Loucy (cell line): ENCODE data around the gene FAM90A1.
"Not testable (repeated sequence)": the region's sequence is repeated elsewhere in the genome, so short reads cannot be mapped to it uniquely, and the experiment has no call there.

Experiments used
- H2AFZ ChIP-seq: fragments of 200-600 bp; sonication (generic); 2 replicates; pipeline ENCODE4 v1.6.0; 2016; ENCODE audit warnings: antibody characterized with exemption, mild to moderate bottlenecking, low read length, moderate library complexity
- H3F3A ChIP-seq: fragments of 200-600 bp; 2 replicates; pipeline ENCODE4 v1.6.0; 2016; ENCODE audit warnings: antibody characterized with exemption, low read depth, mild to moderate bottlenecking
- H3K27me3 ChIP-seq: fragments of 200-600 bp; sonication (generic); 2 replicates; pipeline ENCODE4 v1.6.1; 2014; ENCODE audit warnings: low read length, mild to moderate bottlenecking; ENCODE audit not compliant: insufficient read depth, poor library complexity, severe bottlenecking
- H3K36me3 ChIP-seq: fragments of 200-600 bp; sonication (generic); 2 replicates; pipeline ENCODE4 v1.6.1; 2016; ENCODE audit warnings: low read length; ENCODE audit not compliant: insufficient read depth
- H3K4me1 ChIP-seq: fragments of 200-600 bp; sonication (generic); 2 replicates; pipeline ENCODE4 v1.5.1; 2014; ENCODE audit warnings: low read length, mild to moderate bottlenecking; ENCODE audit not compliant: insufficient read depth, poor library complexity, severe bottlenecking
- H3K4me2 ChIP-seq: fragments of 200-600 bp; sonication (generic); 2 replicates; pipeline ENCODE4 v1.6.0; 2014; ENCODE audit warnings: antibody characterized with exemption, low read length, low read depth, mild to moderate bottlenecking; ENCODE audit not compliant: poor library complexity, severe bottlenecking
- H3K4me3 ChIP-seq: fragments of 200-600 bp; sonication (generic); 2 replicates; pipeline ENCODE4 v1.5.1; 2014; ENCODE audit warnings: low read length, mild to moderate bottlenecking, mixed read lengths; ENCODE audit not compliant: poor library complexity, severe bottlenecking
- H3K79me2 ChIP-seq: fragments of 200-600 bp; sonication (generic); 2 replicates; pipeline ENCODE4 v1.6.1; 2014; ENCODE audit warnings: low read length; ENCODE audit not compliant: insufficient read depth
- H3K9ac ChIP-seq: fragments of 200-600 bp; sonication (generic); 2 replicates; pipeline ENCODE4 v1.6.0; 2014; ENCODE audit warnings: mild to moderate bottlenecking, low read depth, low read length, moderate library complexity; ENCODE audit not compliant: poor library complexity, severe bottlenecking
- H3K9me2 ChIP-seq: fragments of 200-600 bp; sonication (generic); replicated peaks from 2 replicates; pipeline ENCODE4 v1.6.1; 2016; ENCODE audit warnings: low read depth, low read length, mixed read lengths
- H3K9me3 ChIP-seq: fragments of 200-600 bp; sonication (generic); 2 replicates; pipeline ENCODE4 v1.6.1; 2014; ENCODE audit warnings: mild to moderate bottlenecking, antibody characterized with exemption, low read length, low read depth; ENCODE audit not compliant: insufficient read depth
- H4K20me1 ChIP-seq: fragments of 200-600 bp; sonication (generic); 2 replicates; pipeline ENCODE4 v1.6.0; 2014; ENCODE audit warnings: antibody characterized with exemption, low read length, mild to moderate bottlenecking; ENCODE audit not compliant: insufficient read depth, poor library complexity, severe bottlenecking

The FAM90A1 gene

DNA sequence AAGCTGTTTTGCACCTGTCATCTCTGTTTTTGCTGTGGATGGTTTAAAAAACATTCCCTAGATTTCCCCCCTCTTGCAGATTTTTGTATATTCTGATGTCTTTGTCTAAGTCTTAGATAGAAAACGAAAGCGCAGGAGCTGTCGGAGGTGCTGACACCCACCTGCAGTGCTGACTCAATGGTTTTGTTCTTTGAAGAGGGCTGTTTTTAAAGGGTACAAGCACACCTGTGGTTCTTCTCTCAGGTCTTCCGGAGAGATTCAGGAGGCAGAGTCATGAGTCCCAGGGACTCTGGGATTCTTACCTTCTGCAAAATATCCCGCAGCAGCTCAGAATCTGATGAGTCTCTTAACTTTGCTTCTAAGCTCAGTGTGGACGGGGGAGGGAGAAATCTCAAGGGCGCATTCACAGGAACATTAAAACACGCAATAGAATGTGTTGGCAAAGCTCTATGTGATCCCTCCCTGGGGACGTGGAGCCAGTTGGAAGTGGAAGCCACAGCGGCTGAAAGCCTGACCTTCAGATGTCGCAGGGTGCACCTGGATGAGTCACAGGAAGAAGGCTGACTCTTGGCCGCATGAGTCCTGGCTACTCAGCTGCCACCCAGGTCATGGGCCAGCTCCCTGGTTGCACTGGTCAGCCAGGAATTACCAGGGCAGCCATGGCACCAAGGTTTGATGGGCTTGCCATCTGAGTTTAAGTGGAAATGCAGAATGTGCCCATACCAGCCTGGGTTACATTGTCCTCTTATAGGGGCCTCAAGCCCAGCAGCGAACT, 13.1 kb upstream of the FAM90A1 start:
- H3F3A ChIP-seq, H3K9ac ChIP-seq, H3K4me3 ChIP-seq, H3K4me1 ChIP-seq, H3K27me3 ChIP-seq, H3K36me3 ChIP-seq, H2AFZ ChIP-seq, H3K79me2 ChIP-seq, H3K9me2 ChIP-seq, H3K4me2 ChIP-seq, H4K20me1 ChIP-seq, H3K9me3 ChIP-seq: not testable (repeated sequence)

DNA sequence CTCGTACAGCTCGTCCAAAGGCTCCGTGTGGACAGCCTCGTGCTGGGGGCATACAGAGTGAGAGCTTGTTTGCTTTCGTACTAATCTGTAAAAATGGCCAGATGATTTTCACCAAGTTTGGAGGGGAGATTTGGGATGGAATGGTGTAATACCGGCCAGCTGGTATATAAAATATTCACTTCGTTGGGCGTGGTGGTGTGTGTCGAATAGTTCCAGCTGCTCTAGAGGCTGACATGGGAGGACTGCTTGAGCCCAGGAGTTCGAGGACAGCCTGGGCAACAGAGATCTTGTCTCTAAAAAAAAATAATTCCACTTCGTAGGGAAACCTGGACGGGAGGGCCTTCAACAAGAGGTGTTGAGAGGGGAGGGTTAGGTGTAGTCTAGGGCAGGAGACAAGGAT, 9.6 kb upstream of the FAM90A1 start:
- H2AFZ ChIP-seq, H3K27me3 ChIP-seq, H3K9me2 ChIP-seq, H3K9ac ChIP-seq, H3K4me2 ChIP-seq, H3K4me1 ChIP-seq, H3K79me2 ChIP-seq, H3F3A ChIP-seq, H3K36me3 ChIP-seq, H3K9me3 ChIP-seq, H3K4me3 ChIP-seq, H4K20me1 ChIP-seq: not testable (repeated sequence)

DNA sequence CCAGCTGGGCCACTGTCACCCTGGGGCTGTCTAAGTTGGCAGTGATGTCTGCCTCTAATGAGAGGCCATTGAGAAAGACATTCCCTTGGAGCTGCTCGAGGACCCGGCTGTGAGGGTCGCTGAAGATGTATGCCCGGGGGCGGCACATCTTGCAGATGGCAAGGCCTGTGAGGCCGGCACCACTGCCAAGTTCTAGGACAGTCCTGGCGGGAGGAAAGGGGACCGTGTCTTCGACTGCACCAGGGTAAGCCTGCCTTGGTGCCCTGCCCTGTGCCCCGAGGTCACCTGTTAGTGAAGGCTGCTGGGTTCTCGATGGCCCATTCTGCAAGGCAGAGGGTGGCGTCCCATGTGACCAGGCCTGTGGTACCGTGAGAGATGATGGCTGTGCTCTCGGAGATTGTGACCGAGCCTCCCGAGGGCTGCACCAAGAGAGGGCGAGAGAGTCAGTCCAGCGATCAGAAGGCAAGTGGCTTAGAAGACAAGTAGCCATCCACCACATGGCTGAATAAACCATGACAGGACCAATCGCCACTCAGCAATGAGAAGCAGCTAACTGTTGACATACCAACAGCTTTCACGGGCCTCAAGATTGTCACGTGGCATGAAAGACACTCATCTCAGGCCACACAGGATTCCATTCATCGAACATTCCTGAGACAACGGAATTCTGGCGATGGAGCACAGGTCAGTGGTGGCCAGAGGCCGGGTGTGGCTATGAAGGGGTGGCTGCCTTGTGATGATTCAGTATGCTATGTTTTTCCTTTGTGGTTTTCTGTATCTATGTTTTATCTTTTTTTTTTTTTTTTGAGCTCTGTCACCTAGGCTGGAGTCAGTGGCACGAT, 8.1 kb upstream of the FAM90A1 start:
- not testable (repeated sequence) for H2AFZ ChIP-seq, H3K4me2 ChIP-seq, H3K9me2 ChIP-seq, H3K4me1 ChIP-seq, H4K20me1 ChIP-seq, H3K9me3 ChIP-seq, H3K36me3 ChIP-seq, H3K9ac ChIP-seq, H3K4me3 ChIP-seq, H3K79me2 ChIP-seq, H3F3A ChIP-seq, H3K27me3 ChIP-seq

DNA sequence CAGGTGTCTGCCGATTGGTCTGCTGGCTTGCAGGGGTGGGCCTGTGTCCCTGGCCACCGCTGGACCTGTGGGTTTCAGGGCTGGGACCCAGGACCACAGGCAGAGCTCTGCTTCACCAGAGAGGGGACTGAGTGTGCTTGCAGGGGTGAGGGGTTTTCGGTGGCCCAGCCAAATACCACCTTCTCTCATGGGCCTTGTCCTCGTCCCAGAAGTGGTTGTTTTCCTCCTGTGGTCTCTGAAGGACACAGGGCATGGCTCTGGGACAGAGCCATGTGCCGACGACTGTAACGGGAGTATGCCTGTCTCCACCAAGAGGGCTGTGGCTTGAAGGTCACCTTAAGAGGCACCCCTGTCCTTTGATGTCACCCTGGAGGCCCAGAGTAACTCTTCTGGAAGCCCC, 7.3 kb upstream of the FAM90A1 start:
- not testable (repeated sequence) for H3K79me2 ChIP-seq, H3K36me3 ChIP-seq, H3K9me3 ChIP-seq, H3K4me3 ChIP-seq, H3K9me2 ChIP-seq, H2AFZ ChIP-seq, H3K27me3 ChIP-seq, H3K4me1 ChIP-seq, H3K4me2 ChIP-seq, H3K9ac ChIP-seq, H4K20me1 ChIP-seq, H3F3A ChIP-seq

DNA sequence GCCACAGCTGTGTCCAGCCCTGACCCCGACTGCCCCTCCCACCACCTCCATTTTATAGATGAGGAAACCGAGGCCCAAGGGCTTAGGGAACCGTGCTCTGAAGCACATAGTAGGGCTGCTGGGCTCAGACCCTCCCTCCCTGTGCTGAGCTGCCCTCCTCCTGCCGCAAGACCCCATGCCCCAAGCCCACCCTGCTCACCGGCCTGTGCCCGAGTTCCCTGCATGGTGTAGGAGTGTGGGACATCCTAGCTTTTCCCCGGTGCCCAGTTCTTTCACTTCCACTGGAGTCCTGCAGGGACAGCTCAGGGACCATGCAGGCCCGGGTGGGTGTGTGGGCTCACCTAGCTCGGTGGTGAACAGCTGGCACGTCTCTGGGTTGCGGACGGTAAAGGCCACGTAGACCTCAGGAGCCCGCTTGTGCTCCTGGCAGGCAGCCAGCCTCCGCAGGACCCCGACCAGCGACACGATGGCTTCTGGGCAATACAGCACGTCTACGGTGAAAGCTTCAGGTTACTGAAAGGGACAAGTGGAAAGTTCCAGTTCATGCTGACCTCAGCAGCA, 6.6 kb upstream of the FAM90A1 start:
- H2AFZ ChIP-seq, H3K9me2 ChIP-seq, H3K4me1 ChIP-seq, H3K36me3 ChIP-seq, H4K20me1 ChIP-seq, H3K27me3 ChIP-seq, H3K4me3 ChIP-seq, H3K9ac ChIP-seq, H3K79me2 ChIP-seq, H3F3A ChIP-seq, H3K9me3 ChIP-seq, H3K4me2 ChIP-seq: not testable (repeated sequence)

DNA sequence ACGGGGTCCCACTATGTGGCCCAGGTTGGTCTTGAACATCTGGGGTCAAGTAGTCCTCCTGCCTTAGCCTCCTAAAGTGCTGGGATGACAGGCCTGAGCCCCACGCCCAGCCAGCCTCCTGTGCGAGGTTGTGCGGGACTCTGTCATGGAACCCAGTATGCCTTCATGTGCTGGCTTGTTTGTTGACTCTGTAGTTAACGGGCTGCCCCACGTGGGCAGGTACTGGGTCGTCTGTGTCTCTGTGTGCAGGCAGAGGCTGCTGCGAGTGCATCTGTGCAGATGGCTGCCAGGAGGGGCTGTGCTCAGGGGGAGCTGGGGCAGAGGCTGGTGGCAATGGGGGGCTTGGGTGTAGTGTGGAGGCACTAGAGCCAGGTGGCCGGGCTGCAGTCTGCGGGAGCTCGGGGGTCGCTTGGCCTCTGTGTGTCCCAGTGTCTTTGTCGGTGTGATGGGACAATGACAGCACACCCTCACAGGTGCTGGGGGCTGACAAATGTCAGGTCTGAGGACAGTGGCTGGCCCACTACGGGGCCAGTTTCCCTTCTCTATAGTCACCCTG, 6.0 kb upstream of the FAM90A1 start:
- not testable (repeated sequence) for H3K27me3 ChIP-seq, H3K4me3 ChIP-seq, H2AFZ ChIP-seq, H3F3A ChIP-seq, H3K9ac ChIP-seq, H4K20me1 ChIP-seq, H3K9me3 ChIP-seq, H3K79me2 ChIP-seq, H3K4me2 ChIP-seq, H3K9me2 ChIP-seq, H3K36me3 ChIP-seq, H3K4me1 ChIP-seq
